GM19395 (cell line): ENCODE data around the gene OR2AT4.
"Not testable (repeated sequence)": the region's sequence is repeated elsewhere in the genome, so short reads cannot be mapped to it uniquely, and the experiment has no call there.

Source experiments
- ATAC-seq: cut with Tn5 transposase; IDR thresholded peaks from one replicate; pipeline ENCODE4 v1.9.1; 2021; ENCODE audit warnings: mild to moderate bottlenecking, moderate library complexity; ENCODE audit not compliant: unreplicated experiment

Gene OR2AT4

GRCh38 chr11:75103380-75104026, 6.8 kb upstream of the OR2AT4 start:
- ATAC-seq = peak; percentile 57

- no peak for ATAC-seq
Observed at GRCh38 chr11:75101424-75102128, 4.9 kb upstream of the OR2AT4 start.

GRCh38 chr11:75100314-75100713, 3.6 kb upstream of the OR2AT4 start:
- peak; percentile 94 for ATAC-seq

- ATAC-seq = no peak
Observed at GRCh38 chr11:75099635-75100034, 3.0 kb upstream of the OR2AT4 start.

GRCh38 chr11:75098835-75099439, 2.3 kb upstream of the OR2AT4 start:
- ATAC-seq = not testable (repeated sequence)

- ATAC-seq = not testable (repeated sequence)
Observed at GRCh38 chr11:75098181-75098580, 1.5 kb upstream of the OR2AT4 start.

GRCh38 chr11:75097173-75097557, 489 bp upstream of the OR2AT4 start:
- ATAC-seq = no peak

GRCh38 chr11:75094382-75094781, 2.3 kb downstream of the OR2AT4 start:
- ATAC-seq = not testable (repeated sequence)

GRCh38 chr11:75090671-75091177, 6.0 kb downstream of the OR2AT4 start:
- ATAC-seq = no peak

GRCh38 chr11:75087319-75088305, 9.1 kb downstream of the OR2AT4 start:
- no peak for ATAC-seq

GRCh38 chr11:75084883-75085282, 11.8 kb downstream of the OR2AT4 start:
- no peak for ATAC-seq

- no peak for ATAC-seq
Observed at GRCh38 chr11:75083217-75083605, 13.5 kb downstream of the OR2AT4 start.

- no peak for ATAC-seq
Observed at GRCh38 chr11:75082601-75083216, 14.0 kb downstream of the OR2AT4 start.

GRCh38 chr11:75079546-75079945, 17.1 kb downstream of the OR2AT4 start:
- no peak for ATAC-seq

- ATAC-seq = no peak
Observed at GRCh38 chr11:75078233-75078632, 18.4 kb downstream of the OR2AT4 start.

- ATAC-seq = no peak
Observed at GRCh38 chr11:75077316-75077715, 19.4 kb downstream of the OR2AT4 start.

GRCh38 chr11:75076671-75077070, 20.0 kb downstream of the OR2AT4 start:
- no peak for ATAC-seq

GRCh38 chr11:75073459-75074190, 23.1 kb downstream of the OR2AT4 start:
- ATAC-seq = no peak

GRCh38 chr11:75072582-75072981, 24.1 kb downstream of the OR2AT4 start:
- no peak for ATAC-seq

- ATAC-seq = no peak
Observed at GRCh38 chr11:75069473-75069872, 27.2 kb downstream of the OR2AT4 start.
